AG04449 (cell line): ENCODE data around the gene FIGN.

Source experiments
- CTCF ChIA-PET: fragments of 350-600 bp; formaldehyde crosslinking; extraction: SDS; loops from one replicate; lab custom pipeline; 2021; ENCODE audit warnings: antibody characterized with exemption; lab: Yijun Ruan, JAX
- POLR2A ChIA-PET: fragments of 400-600, 350-600 bp; formaldehyde crosslinking; extraction: SDS; loops from one replicate; lab custom pipeline; 2020; ENCODE audit warnings: antibody characterized with exemption, inconsistent platforms; lab: Yijun Ruan, JAX
- DNase-seq: peaks from one replicate; pipeline ENCODE4 v3.0.0-alpha.2; 2010; ENCODE audit warnings: low read depth, low spot score
- H3K4me3 ChIP-seq: 2 replicates; pipeline ENCODE4 v1.5.1; 2011; ENCODE audit warnings: low read depth, mild to moderate bottlenecking, control low read depth, low read length
- TF ChIP-seq, protein P1 (sequence below): IDR thresholded peaks from one replicate; pipeline ENCODE4 v1.5.1; 2011; ENCODE audit warnings: mild to moderate bottlenecking, moderate library complexity, low read length, control low read depth, inconsistent platforms; ENCODE audit not compliant: insufficient read depth; ENCODE audit errors: missing control alignments

FIGN gene

DNA sequence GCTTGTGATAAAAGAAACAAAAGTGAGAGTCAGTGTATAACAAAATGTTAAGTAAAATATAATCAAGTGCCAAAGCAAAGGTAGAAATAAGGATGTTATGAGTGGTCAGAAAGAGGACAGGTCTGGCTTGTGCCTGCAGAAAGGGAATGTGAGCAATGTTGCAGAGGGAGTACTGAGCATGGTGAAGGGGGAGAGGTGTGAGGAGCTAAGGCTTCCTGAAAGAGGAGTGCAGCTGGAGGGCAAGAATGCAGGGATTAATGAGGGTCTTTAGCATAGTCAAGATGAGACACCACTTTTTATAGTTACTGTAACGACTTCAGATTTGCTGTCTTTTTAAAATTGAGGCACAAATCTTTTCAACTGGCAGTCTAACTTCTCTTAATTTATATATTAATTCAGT, 22.0 kb upstream of the FIGN start:
- CTCF ChIA-PET, result no interaction called here

DNA sequence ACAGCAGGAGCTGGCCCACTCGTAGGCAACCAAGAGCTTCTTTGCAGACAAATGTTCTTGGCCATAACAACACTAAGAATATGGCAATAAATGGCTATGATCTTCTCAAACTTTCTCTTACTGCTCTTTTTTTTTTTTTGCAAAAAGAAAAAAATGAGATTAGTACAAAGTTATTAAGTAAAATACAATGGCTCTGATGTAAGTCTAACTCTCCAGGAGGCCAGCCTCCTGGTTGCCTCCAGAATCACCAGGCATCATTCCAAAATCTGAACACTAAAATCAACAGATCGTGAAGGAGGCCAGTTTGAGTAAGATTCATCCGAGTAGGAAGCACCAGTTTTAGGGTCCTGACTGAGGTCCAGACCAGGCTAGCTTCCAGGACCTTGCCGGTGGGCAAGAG, 20.8 kb upstream of the FIGN start:
- no peak overlapping the region for H3K4me3 ChIP-seq
- TF ChIP-seq, protein P1, sequence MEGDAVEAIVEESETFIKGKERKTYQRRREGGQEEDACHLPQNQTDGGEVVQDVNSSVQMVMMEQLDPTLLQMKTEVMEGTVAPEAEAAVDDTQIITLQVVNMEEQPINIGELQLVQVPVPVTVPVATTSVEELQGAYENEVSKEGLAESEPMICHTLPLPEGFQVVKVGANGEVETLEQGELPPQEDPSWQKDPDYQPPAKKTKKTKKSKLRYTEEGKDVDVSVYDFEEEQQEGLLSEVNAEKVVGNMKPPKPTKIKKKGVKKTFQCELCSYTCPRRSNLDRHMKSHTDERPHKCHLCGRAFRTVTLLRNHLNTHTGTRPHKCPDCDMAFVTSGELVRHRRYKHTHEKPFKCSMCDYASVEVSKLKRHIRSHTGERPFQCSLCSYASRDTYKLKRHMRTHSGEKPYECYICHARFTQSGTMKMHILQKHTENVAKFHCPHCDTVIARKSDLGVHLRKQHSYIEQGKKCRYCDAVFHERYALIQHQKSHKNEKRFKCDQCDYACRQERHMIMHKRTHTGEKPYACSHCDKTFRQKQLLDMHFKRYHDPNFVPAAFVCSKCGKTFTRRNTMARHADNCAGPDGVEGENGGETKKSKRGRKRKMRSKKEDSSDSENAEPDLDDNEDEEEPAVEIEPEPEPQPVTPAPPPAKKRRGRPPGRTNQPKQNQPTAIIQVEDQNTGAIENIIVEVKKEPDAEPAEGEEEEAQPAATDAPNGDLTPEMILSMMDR, result no peak
- ChIA-PET POLR2A (no interaction called here), CTCF (no interaction called here)
- no peak for DNase-seq

More for the DNA sequence above, 22.0 kb upstream of the FIGN start:
- H3K4me3 ChIP-seq, result no peak overlapping the region
- POLR2A ChIA-PET, result no interaction called here
- TF ChIP-seq, protein P1, result no peak
- no peak for DNase-seq

DNA sequence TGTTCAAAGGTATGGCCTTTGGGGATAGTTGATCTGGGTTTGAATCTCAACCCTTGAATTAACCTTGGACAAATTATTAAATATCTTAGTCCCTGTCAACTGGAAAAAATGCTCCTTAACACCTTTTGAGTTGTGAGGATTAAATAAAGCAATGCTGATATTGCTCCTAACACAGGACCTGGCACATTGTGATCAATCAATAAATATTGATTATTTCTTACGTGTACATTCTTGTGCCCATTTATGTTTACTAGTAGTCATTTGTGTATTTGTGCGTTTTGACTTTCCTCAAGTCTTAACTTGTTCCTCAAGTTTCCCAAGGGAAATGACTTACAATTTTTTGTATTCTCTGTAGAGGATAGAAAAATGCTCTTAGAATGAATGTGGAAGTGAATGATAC, 19.6 kb upstream of the FIGN start:
- CTCF ChIA-PET, result no interaction called here
- no peak for DNase-seq
- H3K4me3 ChIP-seq, result no peak overlapping the region

DNA sequence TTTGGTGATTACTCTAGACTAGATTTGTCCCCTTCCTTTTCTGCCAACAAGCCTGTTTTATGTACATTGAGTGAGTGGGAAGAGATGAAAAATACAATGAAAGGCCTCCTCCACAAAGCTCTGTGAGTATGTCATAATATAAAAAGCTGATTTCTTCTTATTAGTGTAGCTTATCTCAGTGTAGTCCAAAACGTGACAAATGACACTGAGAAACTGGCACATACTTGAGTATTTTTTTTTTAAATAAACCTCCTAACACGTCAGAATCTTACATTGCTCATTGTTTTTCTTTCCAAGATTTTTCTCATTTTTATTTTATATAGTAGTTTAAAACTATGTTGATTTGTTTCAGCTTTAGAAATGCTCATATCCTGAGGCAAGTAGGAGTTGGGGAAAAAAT, 17.9 kb upstream of the FIGN start:
- POLR2A ChIA-PET, result interaction anchor here (0.8 kb wide), 1 partner anchor 18 kb away, joined by 3 read pairs; the partner anchor contains the start of gene FIGN
- TF ChIP-seq, protein P1, result no peak
- DNase-seq, result no peak
- CTCF ChIA-PET, result no interaction called here
- no peak overlapping the region for H3K4me3 ChIP-seq

More for the DNA sequence above, 19.6 kb upstream of the FIGN start:
- TF ChIP-seq, protein P1, result no peak
- POLR2A ChIA-PET, result no interaction called here

DNA sequence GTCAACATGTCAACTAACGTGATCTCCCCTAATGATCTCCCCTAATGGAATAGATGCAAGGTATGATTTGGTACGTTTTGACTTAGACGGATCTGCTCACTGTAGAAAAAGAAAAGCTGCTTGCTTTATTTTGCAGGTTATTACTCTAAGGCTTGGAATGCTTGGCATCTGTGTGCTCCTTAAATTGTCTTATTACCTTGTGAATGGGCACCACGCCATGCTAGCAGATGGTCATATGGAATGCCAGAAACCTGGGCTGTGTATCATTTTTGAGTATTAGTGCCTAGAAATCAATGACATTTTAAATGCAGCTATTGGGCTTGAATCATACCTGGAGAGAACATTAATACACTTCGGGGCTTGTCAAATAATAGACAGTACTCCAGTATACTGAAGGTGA, 16.5 kb upstream of the FIGN start:
- no peak overlapping the region for H3K4me3 ChIP-seq
- no peak for DNase-seq
- TF ChIP-seq, protein P1, result no peak
- ChIA-PET POLR2A (no interaction called here), CTCF (no interaction called here)

DNA sequence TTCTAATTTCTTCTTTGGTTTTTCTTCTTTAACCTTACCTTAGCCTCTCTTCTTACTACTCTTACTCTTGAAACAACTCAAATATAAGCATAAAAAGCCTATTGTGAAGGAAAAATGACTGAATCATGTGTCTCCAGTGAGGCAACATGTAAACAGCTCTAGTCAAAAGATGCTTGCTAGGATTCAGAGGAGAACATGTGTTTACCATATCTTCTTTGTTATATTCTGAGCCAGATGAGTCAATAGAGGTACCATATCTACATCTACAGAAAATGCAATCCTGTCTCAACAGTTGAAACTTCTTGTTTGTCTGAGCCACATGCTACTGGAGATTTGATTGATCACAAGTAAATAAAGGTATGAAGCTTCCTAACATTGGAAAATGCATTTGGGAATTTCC, 15.9 kb upstream of the FIGN start:
- CTCF ChIA-PET, result no interaction called here
- POLR2A ChIA-PET, result no interaction called here
- DNase-seq, result no peak
- TF ChIP-seq, protein P1, result no peak
- no peak overlapping the region for H3K4me3 ChIP-seq

DNA sequence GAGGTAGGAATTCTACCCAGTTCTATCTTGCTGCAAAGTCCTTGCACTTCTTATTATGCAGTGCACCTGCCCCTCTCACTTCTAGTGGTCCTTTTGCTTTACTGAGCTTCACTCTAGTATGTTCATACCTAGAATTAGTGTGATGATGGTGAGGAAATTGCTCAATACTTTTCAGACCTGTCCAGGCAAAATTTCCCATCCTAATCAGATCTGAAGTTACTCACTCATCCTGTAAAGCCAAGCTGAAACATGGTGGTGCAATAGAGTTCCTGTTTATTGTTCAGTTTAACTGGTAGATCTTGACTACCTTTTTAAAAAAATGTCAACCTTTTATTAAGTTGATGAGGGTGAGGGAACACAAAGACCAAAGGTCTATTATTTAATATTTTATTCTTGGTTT, 12.6 kb upstream of the FIGN start:
- ChIA-PET CTCF (no interaction called here), POLR2A (no interaction called here)
- TF ChIP-seq, protein P1, result no peak
- no peak overlapping the region for H3K4me3 ChIP-seq
- DNase-seq, result no peak
